Endothelial cell of umbilical vein (primary cell): ENCODE measurements around the gene GAL3ST1. TPM values are rescaled to one million over a fixed set of nuclear protein-coding genes. Genes with fewer than 3 reads are reported as not detected.

ENCODE experiments used
- BruUV-seq: library from RNA; stranded (reverse); fragments of 400-500 nt; replicated peaks from 2 replicates; lab custom pipeline; 2021; lab: Mats Ljungman, UMichigan
- CTCF ChIA-PET: fragments of 300-600, 350-600 bp; sonication (Branson Sonifier 250); formaldehyde crosslinking; loops from one replicate; lab custom pipeline; 2021; ENCODE audit warnings: antibody characterized with exemption, inconsistent platforms; lab: Charles Lee
- POLR2A ChIA-PET: fragments of 300-600, 350-600 bp; sonication (Branson Sonifier 250); formaldehyde crosslinking; loops from one replicate; lab custom pipeline; 2021; ENCODE audit warnings: antibody characterized with exemption, inconsistent platforms; lab: Charles Lee
- DNase-seq: peaks from one replicate; pipeline ENCODE4 v3.0.0-alpha.2; 2011; ENCODE audit warnings: low read depth, low spot score
- FAIRE-seq: peaks from 2 replicates; lab custom pipeline; 2011; peaks lifted over from hg19 to GRCh38; lab: Jason Lieb, UNC
- H2AFZ ChIP-seq: 2 replicates; pipeline ENCODE4 v1.6.0; 2012; ENCODE audit warnings: low read depth, low read length, control low read depth, inconsistent platforms
- H3K27ac ChIP-seq: 2 replicates; pipeline ENCODE4 v1.5.1; 2011; ENCODE audit warnings: low read depth, mild to moderate bottlenecking, control low read depth, low read length, moderate library complexity; ENCODE audit not compliant: insufficient read depth
- H3K27me3 ChIP-seq, 2 experiments: 2 replicates each; pipeline versions ENCODE4 v1.6.0 to v1.6.1; 2011; ENCODE audit warnings: low read length in 2 of 2, mixed read lengths in 1 of 2; ENCODE audit not compliant: control insufficient read depth in 2 of 2, insufficient read depth in 2 of 2
- H3K36me3 ChIP-seq, 2 experiments: 2 replicates in 1 of 2; 3 replicates in 1 of 2; pipeline ENCODE4 v1.5.1; 2011; ENCODE audit warnings: low read length in 2 of 2, mild to moderate bottlenecking in 1 of 2, moderate library complexity in 1 of 2; ENCODE audit not compliant: control insufficient read depth in 2 of 2, insufficient read depth in 2 of 2; ENCODE audit errors: extremely low read depth in 1 of 2
- H3K4me1 ChIP-seq: 3 replicates; pipeline ENCODE4 v1.5.1; 2011; ENCODE audit warnings: mild to moderate bottlenecking, low read length; ENCODE audit not compliant: control insufficient read depth, insufficient read depth; ENCODE audit errors: extremely low read depth
- H3K4me2 ChIP-seq: 2 replicates; pipeline ENCODE4 v1.6.1; 2011; ENCODE audit warnings: low read length, control low read depth, mixed read lengths; ENCODE audit not compliant: insufficient read depth
- H3K4me3 ChIP-seq, 3 experiments: fragments of 200-600 bp in 1 of 3; sonication (generic), shearing (Covaris generic) in 1 of 3; replicated peaks in 1 of 3; 2 replicates each; pipeline ENCODE4 v1.5.1; 2011 to 2016; ENCODE audit warnings: control low read depth in 3 of 3, low read length in 3 of 3, mild to moderate bottlenecking in 2 of 3, inconsistent platforms in 1 of 3, low read depth in 1 of 3, moderate library complexity in 1 of 3; ENCODE audit not compliant: insufficient read depth in 1 of 3
- H3K79me2 ChIP-seq: 2 replicates; pipeline ENCODE4 v1.6.0; 2012; ENCODE audit warnings: low read length, inconsistent platforms; ENCODE audit not compliant: control insufficient read depth, insufficient read depth
- H3K9ac ChIP-seq: replicated peaks from 2 replicates; pipeline ENCODE3; 2011; ENCODE audit warnings: low read length, control low read depth; ENCODE audit not compliant: insufficient read depth; ENCODE audit errors: extremely low read depth
- H3K9me1 ChIP-seq: replicated peaks from 3 replicates; pipeline ENCODE4 v1.6.0; 2011; ENCODE audit warnings: mild to moderate bottlenecking, low read length; ENCODE audit not compliant: control insufficient read depth, insufficient read depth; ENCODE audit errors: extremely low read depth
- H3K9me3 ChIP-seq: replicated peaks from 2 replicates; pipeline ENCODE4 v1.5.1; 2012; ENCODE audit warnings: low read length, inconsistent platforms; ENCODE audit not compliant: control insufficient read depth, insufficient read depth
- H4K20me1 ChIP-seq: replicated peaks from 2 replicates; pipeline ENCODE3; 2011; ENCODE audit warnings: mild to moderate bottlenecking, low read length; ENCODE audit not compliant: control insufficient read depth, insufficient read depth; ENCODE audit errors: extremely low read depth
- GATA2 ChIP-seq: IDR thresholded peaks from 2 replicates; pipeline ENCODE4 v1.7.0; 2011; ENCODE audit warnings: low read depth, mild to moderate bottlenecking, moderate library complexity, mixed read lengths, low read length; ENCODE audit not compliant: insufficient read length, insufficient read depth
- JUN ChIP-seq: IDR thresholded peaks from 2 replicates; pipeline ENCODE4 v1.6.1; 2011; ENCODE audit warnings: borderline replicate concordance, low read depth; ENCODE audit not compliant: insufficient read length, insufficient read depth
- MYC ChIP-seq: IDR thresholded peaks from one replicate; pipeline ENCODE4 v1.6.1; 2011; ENCODE audit warnings: mild to moderate bottlenecking, low read depth, low read length
- POLR2AphosphoS5 ChIP-seq: IDR thresholded peaks from 2 replicates; pipeline ENCODE4 v1.6.1; 2012; ENCODE audit warnings: low read depth, mild to moderate bottlenecking, control low read depth, low read length, moderate library complexity; ENCODE audit not compliant: insufficient read depth
- dilution Hi-C: fragments of 300-500 bp; cut with MboI; formaldehyde crosslinking; loops from one replicate; pipeline ENCODE4 v1.15.0; 2019; ENCODE audit warnings: low sequenced_read_pairs; ENCODE audit not compliant: extremely low pct_ligation_motif_present
- intact Hi-C: fragments of 100-400 bp; cut with micrococcal nuclease; formaldehyde crosslinking; loops from one replicate; pipeline ENCODE4 v1.10.0; 2022
- polyA plus RNA-seq, 4 experiments: library from polyadenylated mRNA; depleted of rRNA in 3 of 4; stranded (reverse) in 3 of 4; unstranded in 1 of 4; fragments of >200 nt; gene quantifications; 2 replicates each; pipeline versions ENCODE4 v1.2.1 to v1.2.3, GENCODE V29; 2011 to 2012; ENCODE audit warnings: missing spikeins in 1 of 4
- total RNA-seq: library from RNA; stranded (reverse); gene quantifications from 2 replicates; pipeline ENCODE4 v1.2.3, GENCODE V29; 2021
- TF ChIP-seq, protein P1 (sequence below), 2 donors: IDR thresholded peaks; 1 replicate in 1 of 2; 2 replicates in 1 of 2; pipeline ENCODE4 v1.5.1; 2011; ENCODE audit warnings: low read length in 2 of 2, mild to moderate bottlenecking in 2 of 2, moderate library complexity in 2 of 2, control low read depth in 1 of 2, inconsistent platforms in 1 of 2, low read depth in 1 of 2; ENCODE audit not compliant: insufficient read depth in 1 of 2; ENCODE audit errors: extremely low read depth in 1 of 2
- TF ChIP-seq, protein P2 (sequence below): IDR thresholded peaks from 2 replicates; pipeline ENCODE4 v1.6.1; 2011; ENCODE audit not compliant: insufficient read depth, insufficient read length

Gene GAL3ST1
- total and polyA plus RNA-seq, 2 donors (not counting 3 experiments of a cell fraction or from before 2014, with no cell fraction given): not detected

DNA sequence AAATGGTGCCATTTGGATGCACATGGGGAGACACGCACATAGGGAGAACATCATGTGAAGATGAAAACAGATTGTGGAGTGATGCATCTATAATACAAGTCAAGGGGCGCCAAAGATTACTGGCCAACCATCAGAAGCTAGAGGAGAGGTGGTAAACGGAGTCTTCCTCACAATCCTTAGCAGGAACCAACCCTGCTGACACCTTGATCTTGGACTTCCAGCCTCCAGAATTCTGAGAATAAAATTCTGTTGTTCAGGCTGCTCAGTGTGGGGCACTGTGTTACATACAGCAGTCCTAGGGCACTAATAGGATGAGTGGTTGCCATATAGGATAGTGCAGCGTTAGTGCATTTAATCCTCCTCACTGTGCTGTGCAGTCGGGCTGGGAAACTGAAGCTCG, 61.0 kb downstream of the GAL3ST1 start:
- H2AFZ ChIP-seq: no peak overlapping the region
- no peak overlapping the region for H3K9ac ChIP-seq
- H3K4me3 ChIP-seq: no peak overlapping the region
- no peak for FAIRE-seq
- ChIA-PET CTCF (no interaction called here), POLR2A (no interaction called here)
- DNase-seq: no peak
- H3K9me3 ChIP-seq: no peaks in the 10 kb centered on the region
- H4K20me1 ChIP-seq: no peaks in the 10 kb centered on the region
- no peaks in the 10 kb centered on the region for H3K27me3 ChIP-seq
- TF ChIP-seq MYC: no peak
- H3K27ac ChIP-seq: no peak overlapping the region
- no peaks in the 10 kb centered on the region for H3K36me3 ChIP-seq
- H3K4me2 ChIP-seq: no peak overlapping the region
- no peaks in the 10 kb centered on the region for H3K79me2 ChIP-seq
- BruUV-seq: no TSS peak
- dilution Hi-C loops: no loop called here
- H3K9me1 ChIP-seq: no peaks in the 10 kb centered on the region
- H3K4me1 ChIP-seq: no peaks in the 10 kb centered on the region
- intact Hi-C loops: no loop called here

DNA sequence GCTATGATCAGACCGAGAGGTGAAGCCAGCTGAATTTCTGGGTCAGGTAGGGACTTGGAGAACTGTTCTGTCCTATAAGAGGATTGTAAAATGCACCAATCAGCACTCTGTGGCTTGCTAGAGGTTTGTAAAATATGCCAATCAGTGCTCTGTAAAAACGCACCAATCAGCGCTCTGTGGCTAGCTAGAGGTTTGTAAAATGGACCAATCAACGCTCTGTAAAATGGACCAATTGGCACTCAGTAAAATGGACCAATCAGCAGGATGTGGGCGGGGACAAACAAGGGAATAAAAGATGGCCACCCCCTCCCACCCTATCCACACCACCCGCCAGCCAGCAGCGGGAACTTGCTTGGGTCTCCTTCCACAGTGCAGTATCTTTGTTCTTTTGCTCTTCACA, 62.6 kb downstream of the GAL3ST1 start:
- Histone ChIP-seq H3K4me2 (no peak overlapping the region), H3K9me3 (no peaks in the 10 kb centered on the region), H2AFZ (no peak overlapping the region), H3K4me3 (no peak overlapping the region), H3K79me2 (no peaks in the 10 kb centered on the region), H3K27me3 (no peaks in the 10 kb centered on the region), H3K9me1 (no peaks in the 10 kb centered on the region), H3K27ac (no peak overlapping the region), H3K9ac (no peak overlapping the region), H4K20me1 (no peaks in the 10 kb centered on the region), H3K4me1 (no peaks in the 10 kb centered on the region), H3K36me3 (no peaks in the 10 kb centered on the region)
- ChIA-PET CTCF (interaction anchor here (0.8 kb wide), 1 partner anchor 27 kb away, joined by 4 read pairs; no protein-coding TSS in a partner anchor), POLR2A (no interaction called here)
- BruUV-seq: no TSS peak
- intact Hi-C loops (no loop called here), dilution Hi-C loops (no loop called here)
- TF ChIP-seq JUN: no peak
- no peak for TF ChIP-seq POLR2AphosphoS5
- TF ChIP-seq, protein P1, sequence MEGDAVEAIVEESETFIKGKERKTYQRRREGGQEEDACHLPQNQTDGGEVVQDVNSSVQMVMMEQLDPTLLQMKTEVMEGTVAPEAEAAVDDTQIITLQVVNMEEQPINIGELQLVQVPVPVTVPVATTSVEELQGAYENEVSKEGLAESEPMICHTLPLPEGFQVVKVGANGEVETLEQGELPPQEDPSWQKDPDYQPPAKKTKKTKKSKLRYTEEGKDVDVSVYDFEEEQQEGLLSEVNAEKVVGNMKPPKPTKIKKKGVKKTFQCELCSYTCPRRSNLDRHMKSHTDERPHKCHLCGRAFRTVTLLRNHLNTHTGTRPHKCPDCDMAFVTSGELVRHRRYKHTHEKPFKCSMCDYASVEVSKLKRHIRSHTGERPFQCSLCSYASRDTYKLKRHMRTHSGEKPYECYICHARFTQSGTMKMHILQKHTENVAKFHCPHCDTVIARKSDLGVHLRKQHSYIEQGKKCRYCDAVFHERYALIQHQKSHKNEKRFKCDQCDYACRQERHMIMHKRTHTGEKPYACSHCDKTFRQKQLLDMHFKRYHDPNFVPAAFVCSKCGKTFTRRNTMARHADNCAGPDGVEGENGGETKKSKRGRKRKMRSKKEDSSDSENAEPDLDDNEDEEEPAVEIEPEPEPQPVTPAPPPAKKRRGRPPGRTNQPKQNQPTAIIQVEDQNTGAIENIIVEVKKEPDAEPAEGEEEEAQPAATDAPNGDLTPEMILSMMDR (IDR thresholded peaks at IDR 0.05; ENCODE audit: extremely low read depth in 1 of 2, insufficient read depth in 1 of 2, low read depth in 1 of 2, low read length in 2 of 2): no peak
- TF ChIP-seq, protein P2, sequence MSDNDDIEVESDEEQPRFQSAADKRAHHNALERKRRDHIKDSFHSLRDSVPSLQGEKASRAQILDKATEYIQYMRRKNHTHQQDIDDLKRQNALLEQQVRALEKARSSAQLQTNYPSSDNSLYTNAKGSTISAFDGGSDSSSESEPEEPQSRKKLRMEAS: no peak
- TF ChIP-seq MYC: no peak
- no peak for TF ChIP-seq GATA2
- FAIRE-seq (no peak), DNase-seq (no peak)
